NCI-H345 treated with DMSO at 0.1 percent for 48 hours (cell line): ENCODE measurements around the gene MIA2.
"Not testable (repeated sequence)": the region's sequence is repeated elsewhere in the genome, so short reads cannot be mapped to it uniquely, and the experiment has no call there.

ENCODE experiments used
- DNase-seq: peaks from one replicate; lab custom pipeline; 2025; ENCODE audit not compliant: unreplicated experiment; lab: John Stamatoyannopoulos, UW

The MIA2 gene

GRCh38 chr14:39324097-39324496 lies 90.4 kb downstream of the MIA2 start:
- DNase-seq, result no peak

- DNase-seq, result no peak
Observed at GRCh38 chr14:39339003-39339402, 105.3 kb downstream of the MIA2 start.

DNA sequence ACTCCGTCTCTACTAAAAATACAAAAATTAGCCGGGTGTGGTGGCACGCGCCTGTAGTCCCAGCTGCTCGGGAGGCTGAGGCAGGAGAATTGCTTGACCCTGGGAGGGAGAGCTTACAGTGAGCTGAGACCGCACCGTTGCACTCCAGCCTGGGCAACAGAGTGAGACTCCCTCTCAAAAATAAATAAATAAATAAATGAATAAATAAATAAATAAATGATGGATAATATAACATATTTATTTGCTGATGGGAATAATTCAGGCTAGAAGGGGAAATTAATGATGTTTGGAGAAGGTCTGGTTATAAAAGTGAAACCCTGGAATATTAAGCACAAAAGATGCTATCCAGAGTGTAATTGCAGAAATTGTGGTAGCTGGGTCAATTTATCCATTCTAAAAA lies 107.4 kb downstream of the MIA2 start:
- DNase-seq, result not testable (repeated sequence)

- DNase-seq, result no peak
Observed at GRCh38 chr14:39342768-39343167, 109.1 kb downstream of the MIA2 start.

- DNase-seq, result no peak
Observed at GRCh38 chr14:39343614-39344013, 109.9 kb downstream of the MIA2 start.

DNA sequence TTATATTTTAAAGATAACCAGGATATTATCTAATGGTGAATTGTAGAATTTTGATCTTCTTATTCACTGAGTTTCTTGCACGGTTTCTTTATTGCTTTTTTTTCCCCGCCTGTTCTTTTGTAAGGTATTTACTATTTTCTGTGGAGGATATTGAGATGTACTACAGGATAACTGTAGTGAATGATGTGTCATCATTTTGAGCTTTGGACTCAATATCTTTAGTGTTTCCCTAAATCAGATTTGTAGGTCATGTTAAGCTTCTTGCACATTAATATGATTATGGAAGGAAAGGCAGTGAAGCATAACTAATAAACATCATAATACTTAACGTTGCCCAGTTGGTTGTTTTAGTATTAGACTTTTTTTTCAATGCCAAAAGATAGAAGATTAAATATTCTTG lies 117.2 kb downstream of the MIA2 start:
- DNase-seq, result no peak

DNA sequence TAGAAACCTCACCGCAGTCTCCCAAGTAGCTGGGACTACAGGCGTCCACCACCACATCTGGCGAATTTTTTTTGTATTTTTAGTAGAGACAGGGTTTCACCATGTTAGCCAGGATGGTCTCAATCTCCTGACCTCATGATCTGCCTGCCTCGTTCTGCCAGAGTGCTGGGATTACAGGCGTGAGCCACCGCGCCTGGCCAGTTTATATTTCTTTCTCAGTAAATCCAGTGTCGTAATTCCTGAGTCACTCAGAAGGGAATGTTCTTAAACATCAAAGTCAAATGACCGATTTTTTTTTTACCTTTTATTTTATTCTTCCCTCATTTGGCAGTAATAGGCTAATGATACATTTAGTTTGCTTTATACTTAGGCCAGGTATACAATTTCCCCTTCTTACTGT lies 118.0 kb downstream of the MIA2 start:
- DNase-seq, result no peak

- DNase-seq, result not testable (repeated sequence)
Observed at GRCh38 chr14:39359069-39359468, 125.4 kb downstream of the MIA2 start.

DNA sequence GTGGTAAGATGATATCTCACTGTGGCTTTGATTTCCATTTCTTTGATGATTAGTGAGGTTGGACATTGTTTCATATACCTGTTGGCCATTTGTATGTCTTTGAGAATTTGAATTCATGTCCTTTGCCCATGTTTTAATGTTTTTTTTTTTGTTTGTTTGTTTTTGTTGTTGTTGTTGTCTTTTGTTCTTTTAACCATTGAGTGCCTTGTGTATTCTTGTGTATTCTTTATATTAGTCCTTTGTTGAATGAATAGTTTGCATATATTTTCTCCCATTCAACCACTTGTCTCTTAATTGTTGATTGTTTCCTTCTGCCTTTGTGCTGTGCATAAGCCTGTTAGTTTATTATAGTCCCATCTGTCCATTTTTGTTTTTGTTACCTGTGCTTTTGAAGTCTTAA lies 126.6 kb downstream of the MIA2 start:
- no peak for DNase-seq

DNA sequence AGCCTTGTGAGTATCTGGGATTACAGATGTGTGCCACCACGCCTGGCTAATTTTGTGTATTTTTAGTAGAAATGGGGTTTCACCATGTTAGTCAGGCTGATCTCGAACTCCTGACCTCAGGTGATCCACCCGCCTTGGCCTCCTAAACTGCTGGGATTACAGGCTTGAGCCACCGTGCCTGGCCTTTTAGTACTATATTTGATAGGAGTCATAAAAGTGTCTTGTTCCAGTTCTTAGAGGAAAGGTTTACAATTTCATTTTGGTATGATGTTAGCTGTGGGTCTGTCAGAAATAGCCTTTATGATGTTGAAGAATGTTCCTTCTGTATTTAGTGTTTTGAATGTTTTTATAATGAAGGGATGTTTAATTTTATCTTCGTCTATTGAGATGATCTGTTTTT lies 127.8 kb downstream of the MIA2 start:
- not testable (repeated sequence) for DNase-seq

- no peak for DNase-seq
Observed at GRCh38 chr14:39364509-39364908, 130.8 kb downstream of the MIA2 start.

- DNase-seq, result no peak
Observed at GRCh38 chr14:39365354-39365753, 131.6 kb downstream of the MIA2 start.

GRCh38 chr14:39366460-39367386 lies 133.0 kb downstream of the MIA2 start:
- no peak for DNase-seq

- DNase-seq, result no peak
Observed at GRCh38 chr14:39367387-39367751, 133.7 kb downstream of the MIA2 start.

GRCh38 chr14:39368261-39368959 lies 134.7 kb downstream of the MIA2 start:
- DNase-seq, result peak; percentile 9

DNA sequence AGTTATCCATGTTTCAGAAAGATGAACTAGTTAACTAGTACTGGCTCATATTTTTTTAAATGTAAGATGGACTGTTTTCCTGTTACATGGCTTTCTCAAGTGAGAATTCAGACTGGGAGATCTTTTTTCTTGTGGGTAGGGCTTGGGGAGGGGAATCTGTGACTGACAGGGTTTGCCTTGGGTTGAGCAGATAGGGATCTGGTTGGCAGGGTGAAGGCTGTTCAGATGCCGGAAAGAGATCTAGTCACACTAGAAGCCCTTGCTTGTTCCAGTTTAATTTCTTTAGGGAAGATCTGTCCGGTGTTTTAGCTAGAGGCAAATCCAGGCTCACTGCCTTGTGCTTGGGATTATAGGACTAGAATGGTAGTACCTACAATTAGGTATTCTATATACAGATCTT lies 135.3 kb downstream of the MIA2 start:
- no peak for DNase-seq

- DNase-seq, result no peak
Observed at GRCh38 chr14:39370415-39370814, 136.7 kb downstream of the MIA2 start.

DNA sequence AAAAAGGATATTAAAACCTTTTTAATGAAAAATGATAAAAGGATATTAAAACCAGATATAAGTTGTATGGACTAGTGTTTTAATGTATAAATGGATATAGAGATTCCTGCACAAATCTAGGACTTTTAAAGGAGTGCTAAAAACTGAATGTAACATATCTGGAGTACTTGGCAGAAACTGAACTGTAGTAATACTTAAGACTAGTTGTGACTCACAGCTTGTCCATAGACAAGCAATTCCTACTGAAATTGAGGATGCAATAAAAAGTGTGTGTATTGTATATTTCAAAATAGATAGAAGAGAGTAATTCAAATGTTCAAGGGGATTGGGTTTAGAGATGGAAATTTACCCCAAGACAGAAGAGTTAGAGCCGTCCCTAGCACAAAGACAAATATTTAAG lies 138.9 kb downstream of the MIA2 start:
- no peak for DNase-seq

DNA sequence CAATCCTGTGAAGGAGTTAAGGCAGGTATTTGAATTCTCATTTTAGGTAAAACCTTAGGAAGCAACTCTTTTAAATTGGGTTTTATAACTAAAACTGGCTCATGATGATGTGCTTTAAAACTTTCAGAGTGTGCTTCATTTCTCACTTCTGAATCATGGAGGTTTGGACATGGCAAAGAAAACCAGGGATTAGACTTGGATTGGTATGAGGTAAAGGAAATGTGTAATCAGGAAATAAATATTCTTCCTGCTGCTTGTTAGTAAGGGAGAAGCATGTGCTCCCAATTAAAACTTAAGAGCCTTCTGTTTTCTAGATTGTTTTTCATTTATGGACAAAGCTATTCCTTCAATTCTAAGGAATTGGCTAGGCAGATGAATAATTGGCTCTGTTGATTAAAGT lies 141.1 kb downstream of the MIA2 start:
- no peak for DNase-seq

DNA sequence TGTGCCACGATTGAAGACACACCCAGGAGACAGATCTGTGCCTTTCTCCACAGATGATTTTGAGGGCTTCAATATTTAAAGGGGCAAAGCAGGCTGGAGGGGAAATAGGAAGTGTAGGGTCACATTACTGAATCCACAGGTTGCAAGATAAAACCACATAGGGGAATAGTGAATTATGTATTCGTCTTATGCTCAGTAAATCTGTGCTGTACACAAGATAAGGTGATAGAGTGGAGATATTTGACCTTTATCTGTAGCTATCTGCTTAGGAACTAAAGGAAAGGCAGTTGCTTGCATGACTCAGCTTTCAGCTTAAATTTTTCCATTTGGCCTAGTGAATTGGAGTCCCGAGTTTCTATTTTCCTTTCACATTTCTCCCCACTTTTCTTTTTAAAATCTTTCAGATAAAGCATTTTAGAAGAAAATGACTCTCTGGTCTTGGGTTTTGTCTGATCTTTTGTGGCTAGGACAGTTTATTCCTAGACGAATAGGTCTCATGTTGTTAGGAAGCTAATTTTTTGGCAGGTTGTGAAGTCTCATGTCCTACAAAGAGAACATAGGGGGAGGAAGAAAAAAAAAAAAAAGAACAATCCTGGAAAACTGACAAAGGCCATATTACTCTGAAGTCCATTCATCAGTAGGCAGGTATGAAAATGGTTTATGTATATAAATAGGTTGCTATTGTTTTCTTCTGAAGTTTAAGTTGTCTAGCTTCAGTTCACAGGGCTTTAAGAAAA lies 143.1 kb downstream of the MIA2 start:
- no peak for DNase-seq

DNA sequence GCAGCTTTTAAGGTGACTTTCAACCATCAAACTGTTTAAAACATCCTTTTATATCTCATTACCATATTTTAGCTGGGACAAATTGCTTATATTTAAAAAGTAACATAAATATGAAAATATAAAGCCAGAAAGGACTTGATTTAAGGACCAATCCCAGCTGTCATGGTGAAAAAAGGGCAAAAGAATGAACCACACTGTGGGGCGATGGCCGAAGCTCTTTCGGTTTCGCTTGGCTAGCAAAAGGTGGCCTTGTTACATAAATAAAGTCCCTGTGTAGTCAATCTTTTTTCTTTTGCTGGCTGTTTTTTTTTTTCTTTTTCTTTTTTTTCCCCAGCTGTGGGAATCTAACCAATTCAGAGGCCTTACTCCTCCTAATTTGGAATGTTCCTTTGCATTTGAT lies 147.7 kb downstream of the MIA2 start:
- DNase-seq, result no peak

- no peak for DNase-seq
Observed at GRCh38 chr14:39382463-39382862, 148.7 kb downstream of the MIA2 start.
